Measurements from ENCODE around the gene KY.

- TF ChIP-seq CTCF (conservative IDR thresholded peaks at IDR 0.05 in 1 of 2, IDR thresholded peaks at IDR 0.05 in 1 of 2; ENCODE audit: extremely low read depth in 1 of 2, insufficient read depth in 1 of 2, low read depth in 1 of 2, low read length in 2 of 2) (no peak), EZH2 (IDR thresholded peaks at IDR 0.05; ENCODE audit: borderline replicate concordance, low read length) (no peak)
These were observed 8.2 kb downstream of the KY start for GRCh38 chr3:134642445-134643149.
